HCT116 (cell line): Measurements from ENCODE around the gene MESD. TPM values are rescaled to one million over a fixed set of nuclear protein-coding genes. Genes with fewer than 3 reads are reported as not detected.

Experiments
- ATAC-seq: fragments of 200-7000 bp; cut with Tn5 transposase; 2 replicates; pipeline ENCODE4 v1.9.1; 2020; ENCODE audit warnings: mild to moderate bottlenecking, moderate library complexity
- BruUV-seq: library from RNA; stranded (reverse); fragments of 400-500 nt; replicated peaks from 2 replicates; lab custom pipeline; 2021; lab: Mats Ljungman, UMichigan
- CTCF ChIA-PET: fragments of 300-600 bp; sonication (Branson Sonifier 250); formaldehyde crosslinking; loops from one replicate; lab custom pipeline; 2021; ENCODE audit warnings: antibody characterized with exemption; lab: Charles Lee
- POLR2A ChIA-PET: fragments of 300-600, 350-600 bp; sonication (Branson Sonifier 250); formaldehyde crosslinking; loops from one replicate; lab custom pipeline; 2021; ENCODE audit warnings: antibody characterized with exemption; lab: Charles Lee
- RAD21 ChIA-PET, 2 experiments: fragments of 300-600 bp; sonication (Branson Sonifier 250); formaldehyde crosslinking; loops; one replicate each; lab custom pipeline; 2023; ENCODE audit warnings: low total read pairs in 2 of 2; ENCODE audit not compliant: uncharacterized antibody in 2 of 2, unreplicated experiment in 2 of 2, low non-redundant PET in 1 of 2; lab: Charles Lee
- DNase-seq: peaks from one replicate; pipeline ENCODE4 v3.0.0-alpha.2; 2010; ENCODE audit warnings: low read depth, low spot score
- H2AFZ ChIP-seq: fragments of 200-600 bp; shearing (Covaris generic), sonication (generic); 2 replicates; pipeline ENCODE4 v1.6.1; 2017; ENCODE audit warnings: low read depth, mixed run types, mixed read lengths, antibody characterized with exemption, low read length; ENCODE audit not compliant: poor library complexity, severe bottlenecking
- H3K27ac ChIP-seq: 2 replicates; pipeline ENCODE4 v1.5.1; 2012; ENCODE audit warnings: low read depth, low read length
- H3K27me3 ChIP-seq: fragments of 200-600 bp; sonication (generic); 2 replicates; pipeline ENCODE4 v1.6.1; 2016; ENCODE audit warnings: mixed run types, low read length, mixed read lengths; ENCODE audit not compliant: insufficient read depth
- H3K36me3 ChIP-seq, 2 experiments: fragments of 200-500 bp in 1 of 2; fragments of 200-600 bp in 1 of 2; sonication (Bioruptor generic) in 1 of 2; sonication (generic) in 1 of 2; 2 replicates each; pipeline versions ENCODE4 v1.5.1 to v1.6.1; 2014 to 2016; ENCODE audit warnings: low read length in 2 of 2, inconsistent platforms in 1 of 2, mixed read lengths in 1 of 2, mixed run types in 1 of 2; ENCODE audit not compliant: insufficient read depth in 2 of 2, control insufficient read depth in 1 of 2
- H3K4me1 ChIP-seq, 2 experiments: fragments of 200-600 bp in 1 of 2; sonication (generic) in 1 of 2; 2 replicates each; pipeline versions ENCODE4 v1.5.1 to v1.6.1; 2012 to 2017; ENCODE audit warnings: low read length in 2 of 2, inconsistent platforms in 1 of 2, mild to moderate bottlenecking in 1 of 2, mixed read lengths in 1 of 2, mixed run types in 1 of 2, moderate library complexity in 1 of 2; ENCODE audit not compliant: insufficient read depth in 2 of 2, control insufficient read depth in 1 of 2
- H3K4me2 ChIP-seq: fragments of 200-600 bp; sonication (generic); 2 replicates; pipeline ENCODE4 v1.6.1; 2017; ENCODE audit warnings: mixed run types, low read length, mixed read lengths
- H3K4me3 ChIP-seq, 2 experiments: fragments of 200-600 bp in 1 of 2; sonication (generic) in 1 of 2; replicated peaks in 1 of 2; 2 replicates each; pipeline ENCODE4 v1.5.1; 2011 to 2016; ENCODE audit warnings: low read length in 2 of 2, control low read depth in 1 of 2, low read depth in 1 of 2, mild to moderate bottlenecking in 1 of 2, mixed read lengths in 1 of 2, mixed run types in 1 of 2
- H3K79me2 ChIP-seq: fragments of 200-600 bp; sonication (generic); 2 replicates; pipeline ENCODE4 v1.6.1; 2017; ENCODE audit warnings: mild to moderate bottlenecking, mixed run types, low read length, moderate library complexity, mixed read lengths; ENCODE audit not compliant: insufficient read depth
- H3K9ac ChIP-seq: fragments of 200-600 bp; sonication (generic); 2 replicates; pipeline ENCODE4 v1.6.1; 2016; ENCODE audit warnings: low read length, mixed read lengths
- H3K9me2 ChIP-seq: fragments of 200-600 bp; sonication (generic), shearing (Covaris generic); 2 replicates; pipeline ENCODE4 v1.6.1; 2017; ENCODE audit warnings: mixed run types, mild to moderate bottlenecking, moderate library complexity; ENCODE audit not compliant: insufficient read depth
- H3K9me3 ChIP-seq, 2 experiments: fragments of 200-500 bp in 1 of 2; fragments of 200-600 bp in 1 of 2; sonication (Bioruptor generic) in 1 of 2; sonication (generic) in 1 of 2; 2 replicates each; pipeline ENCODE4 v1.6.1; 2014 to 2017; ENCODE audit warnings: low read length in 2 of 2, mixed read lengths in 2 of 2, inconsistent platforms in 1 of 2, low read depth in 1 of 2, mild to moderate bottlenecking in 1 of 2, mixed run types in 1 of 2, moderate library complexity in 1 of 2; ENCODE audit not compliant: control insufficient read depth in 1 of 2, insufficient read depth in 1 of 2
- H4K20me1 ChIP-seq: fragments of 200-600 bp; sonication (generic), shearing (Covaris generic); 2 replicates; pipeline ENCODE4 v1.6.1; 2017; ENCODE audit warnings: mixed run types, mild to moderate bottlenecking, moderate library complexity; ENCODE audit not compliant: insufficient read depth
- ATF3 ChIP-seq: IDR thresholded peaks from 2 replicates; pipeline ENCODE4 v1.6.1; 2012
- CBX3 ChIP-seq: IDR thresholded peaks from 2 replicates; pipeline ENCODE4 v1.6.1; 2012; ENCODE audit warnings: low read depth
- EGR1 ChIP-seq: IDR thresholded peaks from 2 replicates; pipeline ENCODE4 v1.6.1; 2012; ENCODE audit warnings: low read depth
- ELF1 ChIP-seq: IDR thresholded peaks from 2 replicates; pipeline ENCODE4 v1.6.1; 2012; ENCODE audit warnings: low read depth, borderline replicate concordance
- EZH2 ChIP-seq: fragments of 200-600 bp; sonication (generic); IDR thresholded peaks from 2 replicates; pipeline ENCODE4 v1.6.1; 2017; ENCODE audit warnings: antibody characterized with exemption, mixed run types
- POLR2A ChIP-seq: IDR thresholded peaks from 2 replicates; pipeline ENCODE4 v1.7.0; 2011; ENCODE audit warnings: borderline replicate concordance; ENCODE audit not compliant: insufficient read depth, insufficient read length; ENCODE audit errors: extremely low read depth
- SIN3A ChIP-seq: IDR thresholded peaks from 2 replicates; pipeline ENCODE4 v1.6.1; 2012; ENCODE audit warnings: low read depth
- SP1 ChIP-seq: IDR thresholded peaks from 2 replicates; pipeline ENCODE4 v1.6.1; 2012; ENCODE audit warnings: low read depth
- ZBTB33 ChIP-seq: IDR thresholded peaks from 2 replicates; pipeline ENCODE4 v1.6.1; 2011; ENCODE audit warnings: mild to moderate bottlenecking, low read length, moderate library complexity; ENCODE audit not compliant: insufficient replicate concordance; ENCODE audit errors: extremely low read depth
- ZNF274 ChIP-seq: fragments of 200-500 bp; sonication (Bioruptor generic); IDR thresholded peaks from 2 replicates; pipeline ENCODE4 v1.6.1; 2014; ENCODE audit warnings: mild to moderate bottlenecking, low read depth, low read length, inconsistent platforms
- intact Hi-C: fragments of 100-400 bp; cut with micrococcal nuclease; formaldehyde crosslinking; loops from 2 replicates; pipeline ENCODE4 v1.10.0; 2022
- total RNA-seq: library from RNA; stranded (reverse); gene quantifications from one replicate; pipeline ENCODE4 v1.2.1, GENCODE V29; 2021; ENCODE audit not compliant: unreplicated experiment
- TF ChIP-seq, protein P1 (sequence below), 3 experiments: fragments of 200-600 bp in 1 of 3; sonication (generic) in 1 of 3; IDR thresholded peaks in 2 of 3; conservative IDR thresholded peaks in 1 of 3; 2 replicates each; pipeline ENCODE4 v1.5.1; 2012 to 2017; ENCODE audit warnings: low read depth in 2 of 3, low read length in 2 of 3, antibody characterized with exemption in 1 of 3, borderline replicate concordance in 1 of 3, control low read depth in 1 of 3, mild to moderate bottlenecking in 1 of 3, mixed read lengths in 1 of 3, mixed run types in 1 of 3, moderate library complexity in 1 of 3; ENCODE audit not compliant: insufficient read depth in 1 of 3

MESD gene
- total RNA-seq, 1 experiment from 2014 or later, result 22.5 TPM

DNA sequence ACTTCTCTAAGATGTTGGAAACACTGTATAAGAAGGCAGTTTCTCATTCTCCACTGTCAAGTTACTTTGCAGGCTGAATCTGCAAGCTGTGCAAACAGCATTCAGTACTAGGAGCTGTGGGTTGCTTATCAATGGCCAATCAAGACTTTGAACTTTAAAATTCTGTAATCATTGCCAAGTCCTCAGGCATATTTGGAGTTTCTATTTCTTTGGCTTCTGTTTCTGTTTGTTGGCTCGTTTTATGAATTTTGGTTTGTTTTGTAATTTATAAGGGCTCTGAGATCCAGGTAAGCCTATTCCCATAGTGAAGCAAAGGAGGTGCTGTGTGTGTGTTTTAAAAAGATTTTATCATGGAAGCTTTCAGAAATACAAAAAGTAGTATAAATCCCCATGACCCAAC lies 43.2 kb upstream of the MESD start:
- Histone ChIP-seq H3K36me3 (no peaks in the 10 kb centered on the region), H3K9ac (no peak overlapping the region), H3K4me3 (no peak overlapping the region), H3K9me2 (no peaks in the 10 kb centered on the region), H2AFZ (no peak overlapping the region)
- intact Hi-C loops, result no loop called here
- POLR2A ChIA-PET, result no interaction called here
- no TSS peak for BruUV-seq
- ATAC-seq, result no peak
- DNase-seq, result no peak
- TF ChIP-seq EZH2 (no peak), SIN3A (no peak), SP1 (no peak), ZNF274 (no peak), CBX3 (no peak), ELF1 (no peak), ATF3 (no peak), EGR1 (no peak), ZBTB33 (no peak), POLR2A (no peak)
- TF ChIP-seq, protein P1, sequence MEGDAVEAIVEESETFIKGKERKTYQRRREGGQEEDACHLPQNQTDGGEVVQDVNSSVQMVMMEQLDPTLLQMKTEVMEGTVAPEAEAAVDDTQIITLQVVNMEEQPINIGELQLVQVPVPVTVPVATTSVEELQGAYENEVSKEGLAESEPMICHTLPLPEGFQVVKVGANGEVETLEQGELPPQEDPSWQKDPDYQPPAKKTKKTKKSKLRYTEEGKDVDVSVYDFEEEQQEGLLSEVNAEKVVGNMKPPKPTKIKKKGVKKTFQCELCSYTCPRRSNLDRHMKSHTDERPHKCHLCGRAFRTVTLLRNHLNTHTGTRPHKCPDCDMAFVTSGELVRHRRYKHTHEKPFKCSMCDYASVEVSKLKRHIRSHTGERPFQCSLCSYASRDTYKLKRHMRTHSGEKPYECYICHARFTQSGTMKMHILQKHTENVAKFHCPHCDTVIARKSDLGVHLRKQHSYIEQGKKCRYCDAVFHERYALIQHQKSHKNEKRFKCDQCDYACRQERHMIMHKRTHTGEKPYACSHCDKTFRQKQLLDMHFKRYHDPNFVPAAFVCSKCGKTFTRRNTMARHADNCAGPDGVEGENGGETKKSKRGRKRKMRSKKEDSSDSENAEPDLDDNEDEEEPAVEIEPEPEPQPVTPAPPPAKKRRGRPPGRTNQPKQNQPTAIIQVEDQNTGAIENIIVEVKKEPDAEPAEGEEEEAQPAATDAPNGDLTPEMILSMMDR (IDR thresholded peaks at IDR 0.05 in 2 of 3, conservative IDR thresholded peaks at IDR 0.05 in 1 of 3; ENCODE audit: borderline replicate concordance in 1 of 3, insufficient read depth in 1 of 3, low read depth in 2 of 3, low read length in 2 of 3), result no peak
- TF ChIP-seq, all 23 proteins: peak for 0
- H3K4me2 ChIP-seq, result no peak overlapping the region
- no peaks in the 10 kb centered on the region for H4K20me1 ChIP-seq
- H3K27ac ChIP-seq, result no peak overlapping the region
- peaks cover 0 to 9% of the 10 kb centered on the region in 2 experiments; a peak in 1 of 4 replicates for H3K9me3 ChIP-seq
- peaks cover 0 to 6% of the 10 kb centered on the region in 2 experiments; a peak in 1 of 4 replicates for H3K4me1 ChIP-seq
- RAD21 ChIA-PET, result no interaction called here
- CTCF ChIA-PET, result no interaction called here
- H3K79me2 ChIP-seq, result no peaks in the 10 kb centered on the region
- H3K27me3 ChIP-seq, result no peaks in the 10 kb centered on the region
